ENCODE results near the gene MXRA7. TPM values are rescaled to one million over a fixed set of nuclear protein-coding genes. Genes with fewer than 3 reads are reported as not detected.

The MXRA7 gene
- total RNA-seq, 2 experiments from 2014 or later: 1.6 to 4.9 TPM

DNA sequence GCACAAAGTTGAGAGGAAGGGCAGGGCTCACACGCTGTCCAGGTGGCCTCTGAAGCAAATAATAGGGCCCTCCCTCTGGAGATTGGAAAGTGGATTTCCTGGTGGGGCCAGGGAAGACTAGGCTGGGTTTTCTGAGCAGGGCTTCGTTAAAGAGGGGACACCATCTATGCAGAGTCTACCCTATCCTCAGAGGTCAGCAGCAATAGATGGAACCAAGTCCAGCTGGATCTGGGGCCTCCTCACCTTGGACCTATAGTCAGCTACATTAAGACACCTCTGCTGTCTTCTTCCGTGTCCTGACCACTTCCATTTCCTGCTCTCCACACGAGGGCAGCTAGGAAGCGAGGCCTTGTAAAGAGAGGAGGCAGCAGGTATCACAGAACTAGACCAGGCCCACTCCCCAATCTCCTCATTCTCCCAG is 52.5 kb downstream of the MXRA7 start:
- Histone ChIP-seq H3K9me3 (ENCODE audit: low read length) (no peaks in the 10 kb centered on the region), H3K79me2 (ENCODE audit: insufficient read depth, low read depth, low read length) (no peaks in the 10 kb centered on the region), H3K4me1 (ENCODE audit: insufficient read depth, low read length, poor library complexity, severe bottlenecking) (peaks cover 8% of the 10 kb centered on the region), H2AFZ (ENCODE audit: low read length) (peak overlapping the region; percentile 17; the same call in 1 of the 2 replicates), H3K36me3 (ENCODE audit: insufficient read depth, low read length) (no peaks in the 10 kb centered on the region), H3K9me2 (ENCODE audit: insufficient read depth, low read length) (no peaks in the 10 kb centered on the region), H3K27ac (ENCODE audit: low read depth, low read length, poor library complexity, severe bottlenecking) (no peak overlapping the region), H3K4me3 (ENCODE audit: low read depth, low read length, poor library complexity, severe bottlenecking) (no peak overlapping the region), H4K20me1 (ENCODE audit: insufficient read depth, low read length) (no peaks in the 10 kb centered on the region), H3K4me2 (ENCODE audit: low read length) (no peak overlapping the region)
- TF ChIP-seq EZH2phosphoT487 (IDR thresholded peaks at IDR 0.05; ENCODE audit: borderline replicate concordance, low read depth, low read length): no peak
- TF ChIP-seq, protein P1, sequence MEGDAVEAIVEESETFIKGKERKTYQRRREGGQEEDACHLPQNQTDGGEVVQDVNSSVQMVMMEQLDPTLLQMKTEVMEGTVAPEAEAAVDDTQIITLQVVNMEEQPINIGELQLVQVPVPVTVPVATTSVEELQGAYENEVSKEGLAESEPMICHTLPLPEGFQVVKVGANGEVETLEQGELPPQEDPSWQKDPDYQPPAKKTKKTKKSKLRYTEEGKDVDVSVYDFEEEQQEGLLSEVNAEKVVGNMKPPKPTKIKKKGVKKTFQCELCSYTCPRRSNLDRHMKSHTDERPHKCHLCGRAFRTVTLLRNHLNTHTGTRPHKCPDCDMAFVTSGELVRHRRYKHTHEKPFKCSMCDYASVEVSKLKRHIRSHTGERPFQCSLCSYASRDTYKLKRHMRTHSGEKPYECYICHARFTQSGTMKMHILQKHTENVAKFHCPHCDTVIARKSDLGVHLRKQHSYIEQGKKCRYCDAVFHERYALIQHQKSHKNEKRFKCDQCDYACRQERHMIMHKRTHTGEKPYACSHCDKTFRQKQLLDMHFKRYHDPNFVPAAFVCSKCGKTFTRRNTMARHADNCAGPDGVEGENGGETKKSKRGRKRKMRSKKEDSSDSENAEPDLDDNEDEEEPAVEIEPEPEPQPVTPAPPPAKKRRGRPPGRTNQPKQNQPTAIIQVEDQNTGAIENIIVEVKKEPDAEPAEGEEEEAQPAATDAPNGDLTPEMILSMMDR (conservative IDR thresholded peaks at IDR 0.05; ENCODE audit: low read length): no peak
- CTCF ChIA-PET (ENCODE audit: unreplicated experiment): no interaction called here
- intact Hi-C loops (cut with micrococcal nuclease; ENCODE audit: unreplicated experiment): no loop called here
- no peak for DNase-seq (ENCODE audit: low spot score)
- POLR2A ChIA-PET: interaction anchor here (1.2 kb wide), 1 partner anchor 37 kb away, joined by 3 read pairs; no protein-coding TSS in a partner anchor
- no TSS peak for BruUV-seq (replicated peaks)

DNA sequence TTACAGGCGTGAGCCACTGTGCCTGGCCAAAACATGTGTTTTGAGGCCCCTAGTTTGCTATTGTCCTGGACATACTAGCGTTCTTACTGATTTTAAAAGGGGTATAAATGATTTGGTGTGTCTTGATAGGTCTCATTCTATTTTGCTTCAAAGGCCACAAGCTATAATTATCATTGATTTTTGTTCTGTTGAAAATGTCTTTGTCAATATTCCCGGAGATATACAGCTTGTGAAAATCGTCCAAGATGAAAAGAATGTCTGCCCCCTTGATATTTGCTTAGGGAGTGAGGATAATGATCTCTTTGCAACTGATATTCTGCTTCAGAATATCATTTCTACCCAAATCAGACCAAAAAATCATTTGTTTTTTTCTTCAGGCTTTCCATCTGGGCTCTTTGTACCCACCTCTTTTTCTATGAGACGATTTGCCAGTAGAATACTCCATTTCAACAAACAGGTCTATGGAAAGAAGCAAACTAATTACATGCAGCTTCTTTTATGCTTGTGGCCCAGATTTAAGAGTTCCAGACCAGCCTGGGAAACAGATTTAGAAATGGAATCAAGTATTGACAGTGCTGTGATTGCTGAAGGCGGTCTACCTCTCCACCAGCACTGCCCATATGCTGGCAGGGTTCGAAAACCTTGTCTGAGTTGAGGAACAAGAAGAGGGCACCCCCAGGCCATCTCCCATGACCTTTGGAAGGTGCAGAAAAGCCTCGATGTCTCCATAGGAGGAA is 53.1 kb downstream of the MXRA7 start:
- intact Hi-C loops (cut with micrococcal nuclease; ENCODE audit: unreplicated experiment): no loop called here
- no peaks in the 10 kb centered on the region for H3K9me2 ChIP-seq (ENCODE audit: insufficient read depth, low read length)
- no peaks in the 10 kb centered on the region for H3K9me3 ChIP-seq (ENCODE audit: low read length)
- BruUV-seq (replicated peaks): no TSS peak
- CTCF ChIA-PET (ENCODE audit: unreplicated experiment): no interaction called here
- H3K79me2 ChIP-seq (ENCODE audit: insufficient read depth, low read depth, low read length): no peaks in the 10 kb centered on the region
- H3K4me3 ChIP-seq (ENCODE audit: low read depth, low read length, poor library complexity, severe bottlenecking): no peak overlapping the region
- no peak overlapping the region; the same call in 1 of the 2 replicates for H2AFZ ChIP-seq (ENCODE audit: low read length)
- POLR2A ChIA-PET: interaction anchor here (1.2 kb wide), 1 partner anchor 38 kb away, joined by 3 read pairs; no protein-coding TSS in a partner anchor
- DNase-seq (ENCODE audit: low spot score): no peak
- no peak for TF ChIP-seq EZH2phosphoT487 (IDR thresholded peaks at IDR 0.05; ENCODE audit: borderline replicate concordance, low read depth, low read length)
- TF ChIP-seq, protein P1 (conservative IDR thresholded peaks at IDR 0.05; ENCODE audit: low read length): no peak
- no peaks in the 10 kb centered on the region for H3K36me3 ChIP-seq (ENCODE audit: insufficient read depth, low read length)
- no peak overlapping the region for H3K27ac ChIP-seq (ENCODE audit: low read depth, low read length, poor library complexity, severe bottlenecking)
- H3K4me2 ChIP-seq (ENCODE audit: low read length): no peak overlapping the region
- H4K20me1 ChIP-seq (ENCODE audit: insufficient read depth, low read length): no peaks in the 10 kb centered on the region
- H3K4me1 ChIP-seq (ENCODE audit: insufficient read depth, low read length, poor library complexity, severe bottlenecking): peaks cover 8% of the 10 kb centered on the region

DNA sequence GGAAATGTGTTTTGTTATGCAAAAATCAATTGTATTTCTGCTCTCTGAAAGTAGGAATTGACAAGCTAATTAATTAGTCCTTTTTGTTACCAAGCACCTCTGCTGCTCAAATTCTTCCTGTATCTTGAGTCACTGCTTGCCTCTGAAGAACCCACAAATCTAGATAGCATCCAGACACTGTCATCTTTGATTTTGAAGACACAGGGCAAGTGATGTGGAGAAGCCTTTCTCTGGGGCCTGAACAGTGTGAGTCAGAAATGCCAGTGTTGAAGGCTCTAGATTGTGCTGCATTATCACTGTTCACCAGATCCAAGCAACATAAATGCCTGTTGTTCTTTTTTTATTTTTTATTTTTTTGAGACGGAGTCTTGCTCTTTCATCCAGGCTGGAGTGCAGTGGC is 56.4 kb downstream of the MXRA7 start:
- POLR2A ChIA-PET: no interaction called here
- DNase-seq (ENCODE audit: low spot score): no peak
- H3K9me2 ChIP-seq (ENCODE audit: insufficient read depth, low read length): no peaks in the 10 kb centered on the region
- CTCF ChIA-PET (ENCODE audit: unreplicated experiment): no interaction called here
- H3K27ac ChIP-seq (ENCODE audit: low read depth, low read length, poor library complexity, severe bottlenecking): no peak overlapping the region
- no peaks in the 10 kb centered on the region for H3K9me3 ChIP-seq (ENCODE audit: low read length)
- no TSS peak for BruUV-seq (replicated peaks)
- H2AFZ ChIP-seq (ENCODE audit: low read length): no peak overlapping the region
- H3K79me2 ChIP-seq (ENCODE audit: insufficient read depth, low read depth, low read length): no peaks in the 10 kb centered on the region
- intact Hi-C loops (cut with micrococcal nuclease; ENCODE audit: unreplicated experiment): no loop called here
- H3K4me2 ChIP-seq (ENCODE audit: low read length): no peak overlapping the region
- H3K4me1 ChIP-seq (ENCODE audit: insufficient read depth, low read length, poor library complexity, severe bottlenecking): no peaks in the 10 kb centered on the region
- no peaks in the 10 kb centered on the region for H3K36me3 ChIP-seq (ENCODE audit: insufficient read depth, low read length)
- H4K20me1 ChIP-seq (ENCODE audit: insufficient read depth, low read length): no peaks in the 10 kb centered on the region
- H3K4me3 ChIP-seq (ENCODE audit: low read depth, low read length, poor library complexity, severe bottlenecking): no peak overlapping the region
- TF ChIP-seq, protein P1 (conservative IDR thresholded peaks at IDR 0.05; ENCODE audit: low read length): no peak
- no peak for TF ChIP-seq EZH2phosphoT487 (IDR thresholded peaks at IDR 0.05; ENCODE audit: borderline replicate concordance, low read depth, low read length)

All from OCI-LY7 (cell line).